ENCODE measurements around the gene CNPY1. TPM values are rescaled to one million over a fixed set of nuclear protein-coding genes. Genes with fewer than 3 reads are reported as not detected.
"Not testable (repeated sequence)": the region's sequence is repeated elsewhere in the genome, so short reads cannot be mapped to it uniquely, and the experiment has no call there.

Gene CNPY1
- total RNA-seq, 2 donors from 2014 or later: not detected

GRCh38 chr7:155562976-155563375, 16.6 kb upstream of the CNPY1 start:
- intact Hi-C loops (cut with DNase I, micrococcal nuclease); DNase-seq; ATAC-seq: not testable (repeated sequence)

GRCh38 chr7:155562106-155562505, 15.7 kb upstream of the CNPY1 start:
- DNase-seq (no peak), ATAC-seq (no peak)
- intact Hi-C loops (cut with DNase I, micrococcal nuclease): no loop called here

- no peak for ATAC-seq
- intact Hi-C loops (cut with DNase I, micrococcal nuclease): no loop called here
- no peak for DNase-seq
Measured at GRCh38 chr7:155560982-155561686, 14.8 kb upstream of the CNPY1 start.

- no peak for DNase-seq
- no peak for ATAC-seq
- intact Hi-C loops (cut with DNase I, micrococcal nuclease): no loop called here
Measured at GRCh38 chr7:155560196-155560885, 14.0 kb upstream of the CNPY1 start.

- DNase-seq (no peak), ATAC-seq (no peak)
- intact Hi-C loops (cut with DNase I, micrococcal nuclease): no loop called here
Measured at GRCh38 chr7:155559519-155560108, 13.3 kb upstream of the CNPY1 start.

GRCh38 chr7:155558961-155559360, 12.6 kb upstream of the CNPY1 start:
- DNase-seq (no peak), ATAC-seq (no peak)
- intact Hi-C loops (cut with DNase I, micrococcal nuclease): no loop called here

- no peak for ATAC-seq
- intact Hi-C loops (cut with DNase I, micrococcal nuclease): no loop called here
- no peak for DNase-seq
Measured at GRCh38 chr7:155558351-155558750, 12.0 kb upstream of the CNPY1 start.

GRCh38 chr7:155557778-155558177, 11.4 kb upstream of the CNPY1 start:
- DNase-seq (no peak), ATAC-seq (no peak)
- intact Hi-C loops (cut with DNase I, micrococcal nuclease): no loop called here

GRCh38 chr7:155556763-155557162, 10.4 kb upstream of the CNPY1 start:
- no peak for DNase-seq
- intact Hi-C loops (cut with DNase I, micrococcal nuclease): no loop called here
- ATAC-seq: no peak

GRCh38 chr7:155555116-155555695, 8.8 kb upstream of the CNPY1 start:
- DNase-seq (no peak), ATAC-seq (no peak)
- intact Hi-C loops (cut with DNase I, micrococcal nuclease): no loop called here

- no peak for ATAC-seq
- intact Hi-C loops (cut with DNase I, micrococcal nuclease): no loop called here
- DNase-seq: no peak
Measured at GRCh38 chr7:155553871-155554270, 7.5 kb upstream of the CNPY1 start.

- DNase-seq (peak in 1 of 2 donors; percentile 22), ATAC-seq (peak; percentile 73)
- intact Hi-C loops (cut with DNase I, micrococcal nuclease): no loop called here
Measured at GRCh38 chr7:155551785-155552611, 5.6 kb upstream of the CNPY1 start.

- no peak for ATAC-seq
- intact Hi-C loops (cut with DNase I, micrococcal nuclease): no loop called here
- DNase-seq: no peak
Measured at GRCh38 chr7:155550916-155551315, 4.6 kb upstream of the CNPY1 start.

GRCh38 chr7:155549226-155549625, 2.9 kb upstream of the CNPY1 start:
- intact Hi-C loops (cut with DNase I, micrococcal nuclease): no loop called here
- DNase-seq: no peak
- ATAC-seq: no peak

GRCh38 chr7:155547161-155547791, 917 bp upstream of the CNPY1 start:
- ATAC-seq: no peak
- no peak for DNase-seq

GRCh38 chr7:155545348-155545747, 1.0 kb downstream of the CNPY1 start:
- ATAC-seq: no peak
- intact Hi-C loops (cut with DNase I, micrococcal nuclease): no loop called here
- DNase-seq: no peak

More at GRCh38 chr7:155547161-155547791, 917 bp upstream of the CNPY1 start:
- intact Hi-C loops (cut with DNase I, micrococcal nuclease): no loop called here

- ATAC-seq: no peak
- intact Hi-C loops (cut with DNase I, micrococcal nuclease): no loop called here
Measured at GRCh38 chr7:155544485-155544884, 1.9 kb downstream of the CNPY1 start.

GRCh38 chr7:155543926-155544325, 2.4 kb downstream of the CNPY1 start:
- DNase-seq (no peak), ATAC-seq (no peak)
- intact Hi-C loops (cut with DNase I, micrococcal nuclease): no loop called here

More at GRCh38 chr7:155544485-155544884, 1.9 kb downstream of the CNPY1 start:
- DNase-seq: no peak
